Measurements from ENCODE around the gene MSH5. TPM values are rescaled to one million over a fixed set of nuclear protein-coding genes. Genes with fewer than 3 reads are reported as not detected.
"Not testable (repeated sequence)": the region's sequence is repeated elsewhere in the genome, so short reads cannot be mapped to it uniquely, and the experiment has no call there.

MSH5 gene
- total and polyA plus RNA-seq, 4 experiments from 2014 or later = 0.95 to 12.1 (median 7.3) TPM

DNA sequence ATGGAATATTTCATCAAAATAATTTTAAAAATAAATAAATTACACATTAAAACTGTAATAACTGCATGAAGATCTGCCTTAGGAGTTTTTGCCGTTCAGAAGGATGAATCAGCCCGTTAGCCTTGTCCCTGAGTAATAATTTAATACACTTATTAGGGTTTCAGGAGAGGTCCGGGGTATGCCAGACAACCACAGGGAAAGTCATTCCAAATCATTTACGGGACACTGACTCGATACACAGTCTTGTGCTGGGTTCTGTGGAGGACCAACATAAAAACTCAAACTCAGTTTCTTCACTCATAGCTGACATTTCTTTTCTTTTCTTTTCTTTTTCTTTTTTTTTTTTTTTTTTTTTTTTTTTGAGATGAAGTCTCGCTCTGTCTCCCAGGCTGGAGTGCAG, 33.9 kb upstream of the MSH5 start:
- H3K4me1 ChIP-seq (ENCODE audit: insufficient read depth, low read length) = peaks cover 27% of the 10 kb centered on the region
- peaks cover 19 to 35% (median 28%) of the 10 kb centered on the region in 4 donors for H3K4me1 Mint-ChIP-seq
- H3K36me3 ChIP-seq (ENCODE audit: insufficient read depth, low read length) = no peaks in the 10 kb centered on the region
- no peaks in the 10 kb centered on the region for H3K27me3 Mint-ChIP-seq
- no peak overlapping the region for H3K4me3 Mint-ChIP-seq
- H3K27ac Mint-ChIP-seq = no peak overlapping the region
- intact Hi-C loops (cut with micrococcal nuclease) = no loop called here
- no peaks in the 10 kb centered on the region for H3K27me3 ChIP-seq (ENCODE audit: insufficient read depth, low read length)
- no peaks in the 10 kb centered on the region for H3K9me3 ChIP-seq (ENCODE audit: control insufficient read depth in 1 of 2, low read length in 2 of 2)
- no peak overlapping the region for H3K27ac ChIP-seq (ENCODE audit: low read depth, low read length)
- DNase-seq = no peak
- no peak overlapping the region for H3K4me3 ChIP-seq (ENCODE audit: low read length in 2 of 2)
- peaks cover 0 to 5% (median 0%) of the 10 kb centered on the region in 8 donors for H3K9me3 Mint-ChIP-seq
- POLR2A ChIA-PET (ENCODE audit: partially characterized antibody) = no interaction called here
- CTCF ChIA-PET (ENCODE audit: partially characterized antibody) = no interaction called here
- peaks cover 4 to 18% of the 10 kb centered on the region in 2 donors for H3K36me3 Mint-ChIP-seq

GRCh38 chr6:31706599-31706998, 33.2 kb upstream of the MSH5 start, which contains the start of gene LY6G6F:
Gene LY6G6F, plus strand, starts transcription at chr6:31706866. Its CDS starts 41 bp downstream, at chr6:31706907.
- intact Hi-C loops (cut with micrococcal nuclease) = no loop called here
- no peak for DNase-seq
- ChIA-PET CTCF (ENCODE audit: partially characterized antibody) (no interaction called here), POLR2A (ENCODE audit: partially characterized antibody) (no interaction called here)
- peaks cover 0 to 5% (median 0%) of the 10 kb centered on the region in 8 donors for H3K9me3 Mint-ChIP-seq
- H3K27me3 Mint-ChIP-seq = no peaks in the 10 kb centered on the region
- H3K36me3 ChIP-seq (ENCODE audit: insufficient read depth, low read length) = no peaks in the 10 kb centered on the region
- peaks cover 27% of the 10 kb centered on the region for H3K4me1 ChIP-seq (ENCODE audit: insufficient read depth, low read length)
- no peaks in the 10 kb centered on the region for H3K27me3 ChIP-seq (ENCODE audit: insufficient read depth, low read length)
- H3K36me3 Mint-ChIP-seq = peaks cover 0 to 13% of the 10 kb centered on the region in 2 donors
- H3K4me1 Mint-ChIP-seq = peaks cover 15 to 35% (median 28%) of the 10 kb centered on the region in 4 donors
- H3K4me3 ChIP-seq (ENCODE audit: low read length in 2 of 2) = no peak within 1 kb of the TSS
- H3K9me3 ChIP-seq (ENCODE audit: control insufficient read depth in 1 of 2, low read length in 2 of 2) = no peaks in the 10 kb centered on the region
- no peak within 1 kb of the TSS for H3K27ac ChIP-seq (ENCODE audit: low read depth, low read length)
- H3K4me3 Mint-ChIP-seq = no peak within 1 kb of the TSS
- H3K27ac Mint-ChIP-seq = peak within 1 kb of the TSS in 2 of 7 donors; percentile 42 to 48

DNA sequence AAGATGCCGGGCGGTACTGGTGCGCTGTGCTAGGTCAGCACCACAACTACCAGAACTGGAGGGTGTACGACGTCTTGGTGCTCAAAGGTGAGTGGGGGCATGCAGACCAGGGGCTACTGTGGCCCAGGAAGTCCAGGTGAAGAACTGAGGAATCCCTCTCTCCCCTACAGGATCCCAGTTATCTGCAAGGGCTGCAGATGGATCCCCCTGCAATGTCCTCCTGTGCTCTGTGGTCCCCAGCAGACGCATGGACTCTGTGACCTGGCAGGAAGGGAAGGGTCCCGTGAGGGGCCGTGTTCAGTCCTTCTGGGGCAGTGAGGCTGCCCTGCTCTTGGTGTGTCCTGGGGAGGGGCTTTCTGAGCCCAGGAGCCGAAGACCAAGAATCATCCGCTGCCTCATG, 32.1 kb upstream of the MSH5 start:
- DNase-seq = no peak
- Histone ChIP-seq H3K36me3 (ENCODE audit: insufficient read depth, low read length) (no peaks in the 10 kb centered on the region), H3K4me3 (ENCODE audit: low read length in 2 of 2) (no peak overlapping the region), H3K4me1 (ENCODE audit: insufficient read depth, low read length) (peaks cover 19% of the 10 kb centered on the region), H3K27ac (ENCODE audit: low read depth, low read length) (no peak overlapping the region), H3K9me3 (ENCODE audit: control insufficient read depth in 1 of 2, low read length in 2 of 2) (no peaks in the 10 kb centered on the region), H3K27me3 (ENCODE audit: insufficient read depth, low read length) (no peaks in the 10 kb centered on the region)
- Mint-ChIP-seq H3K4me1 (peaks cover 8 to 29% (median 20%) of the 10 kb centered on the region in 4 donors), H3K4me3 (no peak overlapping the region), H3K9me3 (peaks cover 0 to under 1% (median 0%) of the 10 kb centered on the region in 8 donors), H3K27me3 (peaks cover 0 to under 1% of the 10 kb centered on the region in 2 donors), H3K36me3 (peaks cover 0 to 4% of the 10 kb centered on the region in 2 donors), H3K27ac (no peak overlapping the region)
- ChIA-PET CTCF (ENCODE audit: partially characterized antibody) (no interaction called here), POLR2A (ENCODE audit: partially characterized antibody) (no interaction called here)
- intact Hi-C loops (cut with micrococcal nuclease) = no loop called here

DNA sequence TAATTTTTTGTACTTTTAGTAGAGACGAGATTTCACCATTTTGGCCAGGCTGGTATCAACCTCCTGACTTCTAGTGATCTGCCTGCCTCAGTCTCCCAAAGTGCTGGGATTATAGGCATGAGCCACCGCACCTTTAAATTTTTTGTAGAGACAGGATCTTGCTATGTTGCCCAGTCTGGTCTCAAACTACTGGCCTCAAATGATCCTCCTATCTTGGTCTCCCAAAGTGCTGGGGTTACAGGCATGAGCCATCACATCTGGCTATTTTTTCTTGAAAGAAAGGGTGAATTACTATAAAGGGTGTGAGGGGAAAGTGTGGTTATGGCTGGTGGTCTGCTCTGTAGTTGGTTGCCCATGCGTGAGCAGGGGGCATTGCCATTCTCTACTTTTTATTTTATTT, 31.6 kb upstream of the MSH5 start:
- ChIA-PET POLR2A (ENCODE audit: partially characterized antibody) (no interaction called here), CTCF (ENCODE audit: partially characterized antibody) (interaction anchor here (0.6 to 0.7 kb wide), 2 partner anchors 104 to 436 kb away, joined by 3 to 4 read pairs; no protein-coding TSS in a partner anchor)
- Mint-ChIP-seq H3K9me3 (no peaks in the 10 kb centered on the region), H3K4me1 (peaks cover 7 to 23% (median 18%) of the 10 kb centered on the region in 4 donors), H3K27ac (no peak overlapping the region), H3K4me3 (no peak overlapping the region), H3K36me3 (peaks cover 0 to 2% of the 10 kb centered on the region in 2 donors), H3K27me3 (peaks cover 0 to 1% of the 10 kb centered on the region in 2 donors)
- H3K27me3 ChIP-seq (ENCODE audit: insufficient read depth, low read length) = no peaks in the 10 kb centered on the region
- intact Hi-C loops (cut with micrococcal nuclease) = no loop called here
- H3K4me3 ChIP-seq (ENCODE audit: low read length in 2 of 2) = no peak overlapping the region
- DNase-seq = no peak
- no peaks in the 10 kb centered on the region for H3K9me3 ChIP-seq (ENCODE audit: control insufficient read depth in 1 of 2, low read length in 2 of 2)
- peaks cover 19% of the 10 kb centered on the region for H3K4me1 ChIP-seq (ENCODE audit: insufficient read depth, low read length)
- H3K36me3 ChIP-seq (ENCODE audit: insufficient read depth, low read length) = no peaks in the 10 kb centered on the region
- H3K27ac ChIP-seq (ENCODE audit: low read depth, low read length) = no peak overlapping the region

DNA sequence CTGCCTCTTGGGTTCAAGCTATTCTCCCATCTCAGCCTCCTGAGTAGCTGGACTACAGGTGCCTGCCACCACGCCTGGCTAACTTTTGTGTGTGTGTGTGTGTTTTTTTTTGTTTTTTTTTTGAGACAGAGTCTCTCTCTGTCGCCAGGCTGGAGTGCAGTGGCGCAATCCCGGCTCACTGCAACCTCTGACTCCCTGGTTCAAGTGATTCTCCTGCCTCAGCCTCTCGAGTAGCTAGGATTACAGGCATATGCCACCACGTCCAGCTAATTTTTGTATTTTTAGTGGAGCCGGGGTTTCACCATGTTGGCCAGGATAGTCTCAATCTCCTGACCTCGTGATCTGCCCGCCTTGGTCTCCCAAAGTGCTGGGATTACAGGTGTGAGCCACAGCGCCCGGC, 30.6 kb upstream of the MSH5 start:
- H3K36me3 Mint-ChIP-seq; POLR2A ChIA-PET (ENCODE audit: partially characterized antibody); intact Hi-C loops (cut with micrococcal nuclease); H3K36me3 ChIP-seq (ENCODE audit: insufficient read depth, low read length); H3K4me3 Mint-ChIP-seq; H3K27ac Mint-ChIP-seq; DNase-seq; H3K9me3 Mint-ChIP-seq; H3K9me3 ChIP-seq (ENCODE audit: control insufficient read depth in 1 of 2, low read length in 2 of 2); H3K27me3 Mint-ChIP-seq; H3K27ac ChIP-seq (ENCODE audit: low read depth, low read length); H3K27me3 ChIP-seq (ENCODE audit: insufficient read depth, low read length); H3K4me3 ChIP-seq (ENCODE audit: low read length in 2 of 2): not testable (repeated sequence)
- CTCF ChIA-PET (ENCODE audit: partially characterized antibody) = interaction anchor here (0.6 to 0.8 kb wide), 2 partner anchors 60 to 435 kb away, joined by 3 to 4 read pairs; no protein-coding TSS in a partner anchor
- peaks cover 11% of the 10 kb centered on the region for H3K4me1 ChIP-seq (ENCODE audit: insufficient read depth, low read length)
- peaks cover 5 to 16% (median 11%) of the 10 kb centered on the region in 4 donors for H3K4me1 Mint-ChIP-seq

GRCh38 chr6:31710523-31711219, 29.1 kb upstream of the MSH5 start:
- Mint-ChIP-seq H3K9me3 (no peaks in the 10 kb centered on the region), H3K27me3 (peaks cover 0 to 1% of the 10 kb centered on the region in 2 donors), H3K27ac (no peak overlapping the region), H3K4me3 (peak overlapping the region in 1 of 8 donors; percentile 9), H3K36me3 (no peaks in the 10 kb centered on the region), H3K4me1 (peaks cover 5 to 16% (median 12%) of the 10 kb centered on the region in 4 donors)
- CTCF ChIA-PET (ENCODE audit: partially characterized antibody) = interaction anchor here (1.1 kb wide), 1 partner anchor 101 kb away, joined by 3 read pairs; no protein-coding TSS in a partner anchor
- no peak overlapping the region for H3K4me3 ChIP-seq (ENCODE audit: low read length in 2 of 2)
- POLR2A ChIA-PET (ENCODE audit: partially characterized antibody) = interaction anchor here (1.6 kb wide), 1 partner anchor 8 kb away, joined by 9 read pairs; the partner anchor contains the start of gene ABHD16A
- no peak overlapping the region for H3K27ac ChIP-seq (ENCODE audit: low read depth, low read length)
- H3K27me3 ChIP-seq (ENCODE audit: insufficient read depth, low read length) = no peaks in the 10 kb centered on the region
- DNase-seq = no peak
- no peaks in the 10 kb centered on the region for H3K9me3 ChIP-seq (ENCODE audit: control insufficient read depth in 1 of 2, low read length in 2 of 2)
- no peaks in the 10 kb centered on the region for H3K36me3 ChIP-seq (ENCODE audit: insufficient read depth, low read length)
- peaks cover 11% of the 10 kb centered on the region for H3K4me1 ChIP-seq (ENCODE audit: insufficient read depth, low read length)
- intact Hi-C loops (cut with micrococcal nuclease) = no loop called here

DNA sequence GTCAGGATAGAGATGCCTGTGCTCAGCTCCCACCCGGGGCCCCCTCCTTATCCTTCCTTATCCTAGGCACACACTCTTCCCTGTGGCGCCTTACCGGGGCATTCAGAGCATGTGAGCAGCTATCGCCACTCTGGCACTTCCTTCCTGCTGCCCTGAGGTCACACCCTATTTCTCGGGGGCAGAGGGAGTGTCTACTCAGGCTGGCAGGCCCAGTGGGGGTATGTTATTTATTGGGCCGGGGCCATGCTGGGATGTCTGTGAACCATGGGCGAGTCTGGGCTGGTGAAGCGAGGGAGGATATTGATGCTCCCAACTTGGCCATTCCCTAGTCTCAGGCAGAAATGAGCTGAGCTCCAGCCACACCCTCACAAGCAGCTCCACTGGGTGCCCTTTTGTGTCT, 28.6 kb upstream of the MSH5 start:
- Mint-ChIP-seq H3K9me3 (no peaks in the 10 kb centered on the region), H3K4me3 (no peak overlapping the region), H3K36me3 (no peaks in the 10 kb centered on the region), H3K4me1 (peaks cover 5 to 16% (median 12%) of the 10 kb centered on the region in 4 donors), H3K27me3 (peaks cover 0 to 1% of the 10 kb centered on the region in 2 donors), H3K27ac (peak overlapping the region in 1 of 7 donors; percentile 36)
- Histone ChIP-seq H3K9me3 (ENCODE audit: control insufficient read depth in 1 of 2, low read length in 2 of 2) (no peaks in the 10 kb centered on the region), H3K36me3 (ENCODE audit: insufficient read depth, low read length) (no peaks in the 10 kb centered on the region), H3K4me1 (ENCODE audit: insufficient read depth, low read length) (peaks cover 11% of the 10 kb centered on the region), H3K27me3 (ENCODE audit: insufficient read depth, low read length) (no peaks in the 10 kb centered on the region), H3K27ac (ENCODE audit: low read depth, low read length) (no peak overlapping the region), H3K4me3 (ENCODE audit: low read length in 2 of 2) (no peak overlapping the region)
- intact Hi-C loops (cut with micrococcal nuclease) = no loop called here
- CTCF ChIA-PET (ENCODE audit: partially characterized antibody) = interaction anchor here (1.1 to 2.2 kb wide), 2 partner anchors 101 to 119 kb away, joined by 3 to 9 read pairs; no protein-coding TSS in a partner anchor
- POLR2A ChIA-PET (ENCODE audit: partially characterized antibody) = interaction anchor here (1.6 kb wide), 1 partner anchor 8 kb away, joined by 9 read pairs; the partner anchor contains the start of gene ABHD16A
- DNase-seq = no peak
